Measurements from ENCODE around the gene ZNF32. TPM values are rescaled to one million over a fixed set of nuclear protein-coding genes. Genes with fewer than 3 reads are reported as not detected.

ZNF32 gene
- total RNA-seq, 2 experiments from 2014 or later, result 18.7 to 19.5 TPM

DNA sequence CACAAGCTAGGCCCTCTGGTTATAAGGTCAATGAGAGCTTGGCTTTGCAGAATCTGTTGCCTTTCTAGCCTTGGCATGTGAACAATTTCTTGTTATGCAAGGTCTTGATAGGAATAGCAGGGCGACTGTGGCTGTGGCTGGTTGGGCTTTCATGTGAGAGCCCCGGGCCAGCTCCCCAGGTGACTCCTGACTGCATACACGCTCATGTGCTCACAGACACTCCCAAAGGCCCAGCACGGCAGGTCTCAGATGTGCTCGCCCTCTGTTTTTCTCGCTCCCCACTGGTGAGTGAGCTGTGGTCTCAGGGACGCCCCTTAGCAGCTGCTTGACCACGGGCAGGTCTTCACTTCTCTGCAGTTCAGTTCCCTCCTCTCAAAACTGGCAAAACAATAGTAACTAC lies 37.1 kb upstream of the ZNF32 start:
- intact Hi-C loops (cut with DNase I, micrococcal nuclease), result no loop called here
- H3K4me1 ChIP-seq (ENCODE audit: insufficient read depth, low read length), result peaks cover 14% of the 10 kb centered on the region
- H3K4me3 Mint-ChIP-seq, result no peak overlapping the region
- no peaks in the 10 kb centered on the region for H3K9me3 Mint-ChIP-seq
- no peak overlapping the region for H3K27ac Mint-ChIP-seq
- H3K36me3 Mint-ChIP-seq (ENCODE audit: low read depth), result no peaks in the 10 kb centered on the region
- POLR2A ChIA-PET, result no interaction called here
- no peak for TF ChIP-seq CTCF (IDR thresholded peaks at IDR 0.05)
- H3K36me3 ChIP-seq (ENCODE audit: insufficient read depth, low read length), result no peaks in the 10 kb centered on the region
- CTCF ChIA-PET, result no interaction called here
- no peak overlapping the region for H3K27ac ChIP-seq (ENCODE audit: low read depth in 1 of 2, low read length in 2 of 2)
- peaks cover 32% of the 10 kb centered on the region for H3K27me3 Mint-ChIP-seq
- peaks cover 6% of the 10 kb centered on the region for H3K4me1 Mint-ChIP-seq (ENCODE audit: low read depth)
- H3K4me3 ChIP-seq (ENCODE audit: low read length), result no peak overlapping the region
- ATAC-seq (ENCODE audit: poor library complexity) (no peak), DNase-seq (no peak)
- peaks cover 0 to 3% of the 10 kb centered on the region in 2 experiments for H3K27me3 ChIP-seq (ENCODE audit: control insufficient read depth in 1 of 2, insufficient read depth in 2 of 2, low read length in 2 of 2)
- H3K9me3 ChIP-seq (ENCODE audit: control insufficient read depth in 1 of 2, insufficient read depth in 1 of 2, low read length in 2 of 2), result peaks cover 0 to 3% of the 10 kb centered on the region in 2 experiments

- no peak for TF ChIP-seq CTCF (IDR thresholded peaks at IDR 0.05)
- Histone ChIP-seq H3K9me3 (ENCODE audit: control insufficient read depth in 1 of 2, insufficient read depth in 1 of 2, low read length in 2 of 2) (no peaks in the 10 kb centered on the region), H3K4me1 (ENCODE audit: insufficient read depth, low read length) (peaks cover 2% of the 10 kb centered on the region), H3K27me3 (ENCODE audit: control insufficient read depth in 1 of 2, insufficient read depth in 2 of 2, low read length in 2 of 2) (peaks cover 0 to 1% of the 10 kb centered on the region in 2 experiments), H3K36me3 (ENCODE audit: insufficient read depth, low read length) (no peaks in the 10 kb centered on the region), H3K27ac (ENCODE audit: low read depth in 1 of 2, low read length in 2 of 2) (no peak overlapping the region), H3K4me3 (ENCODE audit: low read length) (no peak overlapping the region)
- no peak for ATAC-seq (ENCODE audit: poor library complexity)
- Mint-ChIP-seq H3K4me3 (no peak overlapping the region), H3K27ac (no peak overlapping the region), H3K9me3 (no peaks in the 10 kb centered on the region), H3K4me1 (ENCODE audit: low read depth) (no peaks in the 10 kb centered on the region), H3K36me3 (ENCODE audit: low read depth) (no peaks in the 10 kb centered on the region), H3K27me3 (peaks cover 40% of the 10 kb centered on the region)
- no peak for DNase-seq
- ChIA-PET CTCF (no interaction called here), POLR2A (no interaction called here)
- intact Hi-C loops (cut with DNase I, micrococcal nuclease), result no loop called here
Observed at GRCh38 chr10:43684292-43684559, 35.5 kb upstream of the ZNF32 start.

DNA sequence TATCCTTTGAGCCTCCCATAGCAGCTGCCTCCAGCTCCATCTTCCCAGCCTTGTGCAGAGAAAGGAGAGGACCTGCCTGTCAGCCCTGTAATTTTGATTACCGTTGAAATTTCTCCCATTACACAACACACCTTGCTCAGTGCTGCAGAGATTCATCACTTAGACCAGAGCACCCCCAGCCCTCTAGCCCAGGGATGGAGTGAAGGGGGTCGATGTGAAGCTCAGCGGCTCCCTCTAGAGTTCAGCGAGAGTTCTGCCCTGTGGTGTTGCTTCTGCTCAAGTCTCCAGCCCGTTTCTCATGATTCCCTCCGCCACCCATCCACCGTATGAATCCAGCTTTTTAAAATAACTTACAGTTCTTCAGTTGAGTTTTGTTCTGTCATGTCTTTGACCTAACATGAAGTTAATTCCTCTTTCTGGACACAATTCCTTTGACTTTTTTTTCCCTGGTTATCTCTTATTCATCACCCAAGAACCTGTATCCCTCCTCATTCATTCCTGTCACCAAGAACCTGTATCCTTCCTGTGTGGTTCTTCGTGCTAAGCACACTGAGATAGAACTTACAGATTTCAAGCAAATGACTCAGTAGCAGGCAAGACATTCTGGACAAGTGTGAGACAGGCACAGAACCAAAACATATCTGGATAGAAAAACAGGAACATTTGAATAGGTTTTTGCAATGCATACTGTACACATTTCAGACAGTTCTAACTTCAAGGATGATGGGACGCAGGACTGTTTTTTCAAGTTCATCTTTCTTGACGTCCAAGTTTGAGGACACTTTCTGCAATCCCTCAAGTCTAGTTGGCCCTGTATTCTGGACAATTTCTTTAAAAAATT lies 35.0 kb upstream of the ZNF32 start:
- Mint-ChIP-seq H3K27me3 (peaks cover 44% of the 10 kb centered on the region), H3K36me3 (ENCODE audit: low read depth) (no peaks in the 10 kb centered on the region), H3K9me3 (no peaks in the 10 kb centered on the region), H3K4me3 (no peak overlapping the region), H3K4me1 (ENCODE audit: low read depth) (no peaks in the 10 kb centered on the region), H3K27ac (no peak overlapping the region)
- intact Hi-C loops (cut with DNase I, micrococcal nuclease), result no loop called here
- TF ChIP-seq CTCF (IDR thresholded peaks at IDR 0.05), result peak; percentile 52
- CTCF ChIA-PET, result no interaction called here
- DNase-seq (peak in 3 of 14 experiments; percentile 32 to 48 (median 43)), ATAC-seq (ENCODE audit: poor library complexity) (no peak)
- H3K9me3 ChIP-seq (ENCODE audit: control insufficient read depth in 1 of 2, insufficient read depth in 1 of 2, low read length in 2 of 2), result no peaks in the 10 kb centered on the region
- H3K4me3 ChIP-seq (ENCODE audit: low read length), result no peak overlapping the region
- H3K4me1 ChIP-seq (ENCODE audit: insufficient read depth, low read length), result no peaks in the 10 kb centered on the region
- peaks cover 0 to 4% of the 10 kb centered on the region in 2 experiments for H3K27me3 ChIP-seq (ENCODE audit: control insufficient read depth in 1 of 2, insufficient read depth in 2 of 2, low read length in 2 of 2)
- POLR2A ChIA-PET, result no interaction called here
- no peaks in the 10 kb centered on the region for H3K36me3 ChIP-seq (ENCODE audit: insufficient read depth, low read length)
- no peak overlapping the region for H3K27ac ChIP-seq (ENCODE audit: low read depth in 1 of 2, low read length in 2 of 2)

Data from CD4-positive, alpha-beta T cell (primary cell).